Fibroblast of lung (primary cell): ENCODE measurements around the gene CENPU.

Source experiments
- EZH2 ChIP-seq: IDR thresholded peaks from 2 replicates; pipeline ENCODE4 v1.5.1; 2012; ENCODE audit warnings: low read length, control low read depth, mild to moderate bottlenecking; ENCODE audit errors: missing control alignments
- TF ChIP-seq, protein P1 (sequence below), 2 donors: IDR thresholded peaks in 1 of 2; conservative IDR thresholded peaks in 1 of 2; 1 replicate in 1 of 2; 2 replicates in 1 of 2; pipeline ENCODE4 v1.5.1; 2011 to 2012; ENCODE audit warnings: low read length in 2 of 2, control low read depth in 1 of 2, inconsistent platforms in 1 of 2, low read depth in 1 of 2, mild to moderate bottlenecking in 1 of 2

DNA sequence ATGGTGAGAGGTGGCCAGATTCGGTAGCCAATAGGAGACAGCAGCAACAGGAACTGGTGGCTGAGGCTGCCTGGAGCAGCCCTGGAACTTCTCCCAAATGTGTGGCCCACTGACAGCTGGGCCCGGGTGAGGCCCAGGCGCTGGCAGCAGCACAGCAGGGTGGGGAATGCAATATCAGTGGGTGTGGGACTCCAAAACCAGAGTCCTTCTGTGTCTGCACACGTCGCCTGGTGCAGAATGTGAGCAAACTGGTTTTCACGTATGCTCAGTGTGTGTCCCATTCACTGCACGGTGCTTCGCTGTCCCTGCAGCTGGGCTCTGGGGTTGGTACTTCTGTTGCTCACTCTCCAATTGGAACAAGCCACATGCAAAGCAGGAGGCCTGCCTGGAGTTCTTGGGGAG is 14.4 kb upstream of the CENPU start:
- TF ChIP-seq, protein P1, sequence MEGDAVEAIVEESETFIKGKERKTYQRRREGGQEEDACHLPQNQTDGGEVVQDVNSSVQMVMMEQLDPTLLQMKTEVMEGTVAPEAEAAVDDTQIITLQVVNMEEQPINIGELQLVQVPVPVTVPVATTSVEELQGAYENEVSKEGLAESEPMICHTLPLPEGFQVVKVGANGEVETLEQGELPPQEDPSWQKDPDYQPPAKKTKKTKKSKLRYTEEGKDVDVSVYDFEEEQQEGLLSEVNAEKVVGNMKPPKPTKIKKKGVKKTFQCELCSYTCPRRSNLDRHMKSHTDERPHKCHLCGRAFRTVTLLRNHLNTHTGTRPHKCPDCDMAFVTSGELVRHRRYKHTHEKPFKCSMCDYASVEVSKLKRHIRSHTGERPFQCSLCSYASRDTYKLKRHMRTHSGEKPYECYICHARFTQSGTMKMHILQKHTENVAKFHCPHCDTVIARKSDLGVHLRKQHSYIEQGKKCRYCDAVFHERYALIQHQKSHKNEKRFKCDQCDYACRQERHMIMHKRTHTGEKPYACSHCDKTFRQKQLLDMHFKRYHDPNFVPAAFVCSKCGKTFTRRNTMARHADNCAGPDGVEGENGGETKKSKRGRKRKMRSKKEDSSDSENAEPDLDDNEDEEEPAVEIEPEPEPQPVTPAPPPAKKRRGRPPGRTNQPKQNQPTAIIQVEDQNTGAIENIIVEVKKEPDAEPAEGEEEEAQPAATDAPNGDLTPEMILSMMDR (conservative IDR thresholded peaks at IDR 0.05 in 1 of 2, IDR thresholded peaks at IDR 0.05 in 1 of 2; ENCODE audit: low read depth in 1 of 2, low read length in 2 of 2): no peak
- no peak for TF ChIP-seq EZH2
